ENCODE results near the gene HELZ. TPM values are rescaled to one million over a fixed set of nuclear protein-coding genes. Genes with fewer than 3 reads are reported as not detected.
"Not testable (repeated sequence)": the region's sequence is repeated elsewhere in the genome, so short reads cannot be mapped to it uniquely, and the experiment has no call there.

The HELZ gene
- total RNA-seq, 1 donor from 2014 or later, result 53.4 TPM

DNA sequence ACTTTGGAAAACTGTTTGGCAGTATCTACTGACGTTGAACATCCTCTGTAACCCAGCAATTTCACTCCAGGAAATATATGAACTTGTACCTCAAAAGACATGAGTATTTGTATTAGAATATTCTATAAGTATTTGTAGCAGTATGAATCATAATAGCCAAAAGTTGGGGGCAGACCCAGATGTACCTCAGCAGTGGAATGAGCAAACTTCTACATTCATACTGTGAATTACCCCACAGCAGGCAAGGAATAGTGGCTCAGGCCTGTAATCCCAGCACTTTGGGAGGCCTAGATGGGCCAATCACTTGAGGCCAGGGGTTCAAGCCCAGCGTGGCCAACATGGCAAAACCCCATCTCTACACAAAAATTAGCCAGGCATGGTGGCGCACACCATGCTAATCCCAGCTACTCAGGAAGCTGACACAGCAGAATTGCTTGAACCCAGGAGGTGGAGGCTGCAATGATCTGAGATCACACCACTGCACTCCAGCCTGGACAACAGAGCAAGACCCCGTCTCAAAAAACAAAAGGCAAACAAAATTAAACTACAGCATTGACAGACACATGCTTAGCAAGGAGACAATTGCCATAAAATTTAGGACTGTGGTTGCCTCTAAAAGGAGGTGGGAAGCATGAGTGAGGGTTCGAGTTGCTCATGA, 11.2 kb upstream of the HELZ start:
- H3K36me3 Mint-ChIP-seq (ENCODE audit: low read depth, unreplicated experiment), result peaks cover 2% of the 10 kb centered on the region
- Histone ChIP-seq H3K27ac (ENCODE audit: low read depth, low read length) (no peak overlapping the region), H2AFZ (ENCODE audit: low read depth, low read length) (no peak overlapping the region), H3K9me3 (ENCODE audit: insufficient read depth, low read depth, low read length) (no peaks in the 10 kb centered on the region), H3K4me2 (ENCODE audit: low read length) (no peak overlapping the region), H3K4me3 (ENCODE audit: insufficient read depth, low read depth, low read length) (no peak overlapping the region), H3K36me3 (ENCODE audit: insufficient read depth, low read length) (no peaks in the 10 kb centered on the region), H3K27me3 (ENCODE audit: insufficient read depth, low read length) (no peaks in the 10 kb centered on the region), H3K4me1 (ENCODE audit: insufficient read depth, low read length) (peaks cover 8% of the 10 kb centered on the region), H3K79me2 (ENCODE audit: insufficient read depth, low read length) (no peaks in the 10 kb centered on the region), H4K20me1 (ENCODE audit: insufficient read depth, low read length) (no peaks in the 10 kb centered on the region), H3K9ac (ENCODE audit: low read length) (no peak overlapping the region)
- no peaks in the 10 kb centered on the region for H3K9me3 Mint-ChIP-seq (ENCODE audit: unreplicated experiment)
- H3K27me3 Mint-ChIP-seq (ENCODE audit: low read depth, unreplicated experiment), result no peaks in the 10 kb centered on the region
- FAIRE-seq (no peak), DNase-seq (ENCODE audit: low read depth) (no peak)
- no peak overlapping the region for H3K4me3 Mint-ChIP-seq (ENCODE audit: unreplicated experiment)
- H3K4me1 Mint-ChIP-seq (ENCODE audit: low read depth, unreplicated experiment), result peaks cover 6% of the 10 kb centered on the region
- TF ChIP-seq CTCF (IDR thresholded peaks at IDR 0.05; ENCODE audit: insufficient read depth, low read depth, low read length) (no peak), EZH2 (IDR thresholded peaks at IDR 0.05; ENCODE audit: insufficient read depth, low read length) (no peak)
- no peak overlapping the region for H3K27ac Mint-ChIP-seq (ENCODE audit: unreplicated experiment)

DNA sequence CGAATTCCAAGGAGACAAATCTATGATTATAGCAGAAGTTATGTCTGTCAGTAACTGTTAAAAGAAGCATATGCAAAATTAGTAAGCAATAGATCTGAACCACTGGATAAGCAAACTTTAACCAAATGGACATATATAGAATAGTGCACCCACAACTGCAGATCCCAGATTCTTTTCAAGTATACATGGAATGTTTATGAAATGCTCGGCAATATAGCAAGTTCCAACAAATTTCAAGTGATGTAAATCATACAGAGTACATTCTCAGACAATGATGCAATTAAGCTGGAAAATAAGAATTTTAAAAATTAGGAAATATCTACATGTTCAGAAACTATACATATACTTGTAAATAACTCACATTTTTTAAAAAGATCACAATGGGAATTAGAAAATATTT, 8.4 kb upstream of the HELZ start:
- no peaks in the 10 kb centered on the region for H3K27me3 Mint-ChIP-seq (ENCODE audit: low read depth, unreplicated experiment)
- no peak for FAIRE-seq
- H3K4me1 Mint-ChIP-seq (ENCODE audit: low read depth, unreplicated experiment), result peaks cover 6% of the 10 kb centered on the region

DNA sequence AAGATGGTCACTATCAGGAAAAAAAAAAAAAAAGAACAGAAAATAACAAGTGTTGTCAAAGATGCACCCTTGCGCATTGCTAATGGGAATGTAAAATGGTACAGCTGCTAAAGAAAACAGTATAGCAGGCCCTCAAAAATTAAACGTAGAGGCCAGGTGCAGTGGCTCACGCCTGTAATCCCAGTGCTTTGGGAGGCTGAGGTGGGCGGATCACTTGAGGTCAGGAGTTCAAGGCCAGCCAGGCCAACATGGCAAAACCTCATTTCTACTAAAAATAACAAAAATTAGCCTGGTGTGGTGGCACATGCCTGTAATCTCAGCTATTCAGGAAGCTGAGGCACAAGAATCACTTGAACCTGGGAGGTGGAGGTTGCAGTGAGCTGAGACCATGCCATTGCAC, 6.6 kb upstream of the HELZ start:
- H2AFZ ChIP-seq (ENCODE audit: low read depth, low read length); H3K36me3 Mint-ChIP-seq (ENCODE audit: low read depth, unreplicated experiment); H3K4me3 Mint-ChIP-seq (ENCODE audit: unreplicated experiment); H3K9ac ChIP-seq (ENCODE audit: low read length); H4K20me1 ChIP-seq (ENCODE audit: insufficient read depth, low read length); H3K36me3 ChIP-seq (ENCODE audit: insufficient read depth, low read length); H3K27me3 ChIP-seq (ENCODE audit: insufficient read depth, low read length); H3K9me3 Mint-ChIP-seq (ENCODE audit: unreplicated experiment); H3K4me1 Mint-ChIP-seq (ENCODE audit: low read depth, unreplicated experiment); DNase-seq (ENCODE audit: low read depth); H3K4me3 ChIP-seq (ENCODE audit: insufficient read depth, low read depth, low read length); H3K27ac Mint-ChIP-seq (ENCODE audit: unreplicated experiment); FAIRE-seq; H3K9me3 ChIP-seq (ENCODE audit: insufficient read depth, low read depth, low read length); H3K4me1 ChIP-seq (ENCODE audit: insufficient read depth, low read length); H3K79me2 ChIP-seq (ENCODE audit: insufficient read depth, low read length); H3K27me3 Mint-ChIP-seq (ENCODE audit: low read depth, unreplicated experiment); H3K27ac ChIP-seq (ENCODE audit: low read depth, low read length); H3K4me2 ChIP-seq (ENCODE audit: low read length): not testable (repeated sequence)

More for the DNA sequence above, 8.4 kb upstream of the HELZ start:
- no peak for DNase-seq (ENCODE audit: low read depth)
- H3K4me1 ChIP-seq (ENCODE audit: insufficient read depth, low read length), result peaks cover 8% of the 10 kb centered on the region
- H3K36me3 Mint-ChIP-seq (ENCODE audit: low read depth, unreplicated experiment), result no peaks in the 10 kb centered on the region
- no peak overlapping the region for H3K4me2 ChIP-seq (ENCODE audit: low read length)
- H3K27ac Mint-ChIP-seq (ENCODE audit: unreplicated experiment), result peak overlapping the region; percentile 4
- H3K36me3 ChIP-seq (ENCODE audit: insufficient read depth, low read length), result no peaks in the 10 kb centered on the region
- H3K9ac ChIP-seq (ENCODE audit: low read length), result no peak overlapping the region
- no peaks in the 10 kb centered on the region for H3K79me2 ChIP-seq (ENCODE audit: insufficient read depth, low read length)
- TF ChIP-seq CTCF (IDR thresholded peaks at IDR 0.05; ENCODE audit: insufficient read depth, low read depth, low read length), result no peak
- TF ChIP-seq EZH2 (IDR thresholded peaks at IDR 0.05; ENCODE audit: insufficient read depth, low read length), result no peak
- no peak overlapping the region for H3K4me3 ChIP-seq (ENCODE audit: insufficient read depth, low read depth, low read length)
- no peaks in the 10 kb centered on the region for H3K27me3 ChIP-seq (ENCODE audit: insufficient read depth, low read length)
- H3K27ac ChIP-seq (ENCODE audit: low read depth, low read length), result no peak overlapping the region
- H2AFZ ChIP-seq (ENCODE audit: low read depth, low read length), result no peak overlapping the region
- no peak overlapping the region for H3K4me3 Mint-ChIP-seq (ENCODE audit: unreplicated experiment)
- no peaks in the 10 kb centered on the region for H4K20me1 ChIP-seq (ENCODE audit: insufficient read depth, low read length)
- no peaks in the 10 kb centered on the region for H3K9me3 Mint-ChIP-seq (ENCODE audit: unreplicated experiment)
- H3K9me3 ChIP-seq (ENCODE audit: insufficient read depth, low read depth, low read length), result no peaks in the 10 kb centered on the region
